Measurements from ENCODE around the gene SOX6.
"Not testable (repeated sequence)": the region's sequence is repeated elsewhere in the genome, so short reads cannot be mapped to it uniquely, and the experiment has no call there.

Gene SOX6

GRCh38 chr11:16151138-16151537 is 205.2 kb downstream of the SOX6 start:
- H3K27me3 ChIP-seq (ENCODE audit: control insufficient read depth, insufficient read depth, low read length) = no peaks in the 10 kb centered on the region
- no peaks in the 10 kb centered on the region for H3K36me3 ChIP-seq (ENCODE audit: control insufficient read depth, insufficient read depth, low read length)
- H3K4me1 ChIP-seq (ENCODE audit: control insufficient read depth, insufficient read depth, low read length) = no peaks in the 10 kb centered on the region
- no peak overlapping the region for H3K27ac ChIP-seq (ENCODE audit: low read depth, low read length)
- H3K4me3 ChIP-seq (ENCODE audit: low read depth, low read length) = no peak overlapping the region
- H3K9me3 ChIP-seq (ENCODE audit: control insufficient read depth, insufficient read depth, low read depth, low read length) = no peaks in the 10 kb centered on the region
- H3K9ac ChIP-seq (ENCODE audit: low read length) = no peak overlapping the region

DNA sequence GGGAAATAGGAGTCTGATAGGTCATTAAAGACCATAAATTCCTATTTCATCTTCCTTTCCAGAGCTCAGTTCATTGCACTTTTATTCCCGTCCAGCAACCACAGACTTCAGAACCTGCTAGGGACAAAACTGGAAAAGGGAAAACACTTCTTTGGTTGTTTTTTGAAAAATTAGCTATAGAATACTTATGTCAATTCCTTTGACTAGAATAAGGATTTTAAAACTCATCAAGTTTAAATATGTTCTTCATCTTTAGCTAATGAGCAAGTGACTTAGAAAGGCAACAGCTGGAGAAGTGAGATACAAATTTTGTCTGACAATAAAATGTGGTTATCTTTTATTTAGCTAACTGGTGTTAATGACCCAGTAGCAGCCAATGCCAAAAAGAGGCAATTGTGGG is 206.9 kb downstream of the SOX6 start:
- Histone ChIP-seq H3K27me3 (ENCODE audit: control insufficient read depth, insufficient read depth, low read length) (no peaks in the 10 kb centered on the region), H3K4me1 (ENCODE audit: control insufficient read depth, insufficient read depth, low read length) (no peaks in the 10 kb centered on the region), H3K36me3 (ENCODE audit: control insufficient read depth, insufficient read depth, low read length) (no peaks in the 10 kb centered on the region), H3K9ac (ENCODE audit: low read length) (no peak overlapping the region), H3K4me3 (ENCODE audit: low read depth, low read length) (no peak overlapping the region), H3K9me3 (ENCODE audit: control insufficient read depth, insufficient read depth, low read depth, low read length) (no peaks in the 10 kb centered on the region), H3K27ac (ENCODE audit: low read depth, low read length) (no peak overlapping the region)

- Histone ChIP-seq H3K27ac (ENCODE audit: low read depth, low read length) (no peak overlapping the region), H3K9me3 (ENCODE audit: control insufficient read depth, insufficient read depth, low read depth, low read length) (no peaks in the 10 kb centered on the region), H3K9ac (ENCODE audit: low read length) (peak overlapping the region; percentile 37), H3K36me3 (ENCODE audit: control insufficient read depth, insufficient read depth, low read length) (no peaks in the 10 kb centered on the region), H3K27me3 (ENCODE audit: control insufficient read depth, insufficient read depth, low read length) (no peaks in the 10 kb centered on the region), H3K4me3 (ENCODE audit: low read depth, low read length) (no peak overlapping the region), H3K4me1 (ENCODE audit: control insufficient read depth, insufficient read depth, low read length) (no peaks in the 10 kb centered on the region)
These were observed 207.9 kb downstream of the SOX6 start for GRCh38 chr11:16148301-16148931.

DNA sequence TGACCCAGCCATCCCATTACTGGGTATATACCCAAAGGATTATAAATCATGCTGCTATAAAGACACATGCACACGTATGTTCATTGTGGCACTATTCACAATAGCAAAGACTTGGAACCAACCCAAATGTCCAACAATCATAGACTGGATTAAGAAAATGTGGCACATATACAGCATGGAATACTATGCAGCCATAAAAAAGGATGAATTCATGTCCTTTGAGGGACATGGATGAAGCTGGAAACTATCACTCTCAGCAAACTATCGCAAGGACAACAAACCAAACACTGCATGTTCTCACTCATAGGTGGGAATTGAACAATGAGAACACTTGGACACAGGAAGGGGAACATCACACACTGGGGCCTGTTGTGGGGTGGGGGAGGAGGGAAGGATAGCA is 209.4 kb downstream of the SOX6 start:
- not testable (repeated sequence) for H3K4me1 ChIP-seq (ENCODE audit: control insufficient read depth, insufficient read depth, low read length); H3K9me3 ChIP-seq (ENCODE audit: control insufficient read depth, insufficient read depth, low read depth, low read length); H3K9ac ChIP-seq (ENCODE audit: low read length); H3K36me3 ChIP-seq (ENCODE audit: control insufficient read depth, insufficient read depth, low read length); H3K27ac ChIP-seq (ENCODE audit: low read depth, low read length); H3K27me3 ChIP-seq (ENCODE audit: control insufficient read depth, insufficient read depth, low read length); H3K4me3 ChIP-seq (ENCODE audit: low read depth, low read length)

GRCh38 chr11:16141614-16142013 is 214.7 kb downstream of the SOX6 start:
- not testable (repeated sequence) for H3K36me3 ChIP-seq (ENCODE audit: control insufficient read depth, insufficient read depth, low read length); H3K27me3 ChIP-seq (ENCODE audit: control insufficient read depth, insufficient read depth, low read length); H3K9ac ChIP-seq (ENCODE audit: low read length); H3K4me1 ChIP-seq (ENCODE audit: control insufficient read depth, insufficient read depth, low read length); H3K9me3 ChIP-seq (ENCODE audit: control insufficient read depth, insufficient read depth, low read depth, low read length); H3K4me3 ChIP-seq (ENCODE audit: low read depth, low read length); H3K27ac ChIP-seq (ENCODE audit: low read depth, low read length)

- H3K9ac ChIP-seq (ENCODE audit: low read length); H3K36me3 ChIP-seq (ENCODE audit: control insufficient read depth, insufficient read depth, low read length); H3K27ac ChIP-seq (ENCODE audit: low read depth, low read length); H3K4me3 ChIP-seq (ENCODE audit: low read depth, low read length); H3K27me3 ChIP-seq (ENCODE audit: control insufficient read depth, insufficient read depth, low read length); H3K9me3 ChIP-seq (ENCODE audit: control insufficient read depth, insufficient read depth, low read depth, low read length); H3K4me1 ChIP-seq (ENCODE audit: control insufficient read depth, insufficient read depth, low read length): not testable (repeated sequence)
These were observed 215.2 kb downstream of the SOX6 start for GRCh38 chr11:16141162-16141561.

DNA sequence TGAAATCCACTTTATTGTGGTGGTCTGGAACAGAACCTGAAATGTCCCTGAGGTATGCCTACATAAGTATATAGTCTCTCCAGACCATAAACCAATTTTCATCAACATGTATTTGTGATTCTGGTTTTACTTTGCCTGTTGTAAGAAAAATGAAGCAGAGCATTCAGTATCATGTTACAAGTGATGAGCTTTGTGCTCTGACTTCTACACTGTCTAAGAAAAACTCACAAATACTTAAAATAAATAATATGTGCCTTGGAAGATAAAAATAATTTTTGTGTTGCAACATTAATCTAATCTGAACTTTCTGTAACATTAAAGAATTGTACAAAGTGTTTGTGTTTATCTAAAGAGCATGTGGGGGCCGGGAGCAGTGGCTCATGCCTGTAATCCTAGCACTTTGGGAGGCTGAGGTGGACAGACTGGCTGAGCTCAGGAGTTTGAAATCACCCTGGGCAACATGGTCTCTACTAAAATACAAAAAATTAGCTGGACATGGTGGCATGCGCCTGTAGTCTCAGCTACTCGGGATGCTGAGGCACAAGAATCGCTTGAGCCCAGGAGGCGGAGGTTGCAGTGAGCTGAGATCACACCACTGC is 219.5 kb downstream of the SOX6 start:
- H3K4me3 ChIP-seq (ENCODE audit: low read depth, low read length) = no peak overlapping the region
- no peak overlapping the region for H3K27ac ChIP-seq (ENCODE audit: low read depth, low read length)
- H3K9me3 ChIP-seq (ENCODE audit: control insufficient read depth, insufficient read depth, low read depth, low read length) = peaks cover 5% of the 10 kb centered on the region
- H3K27me3 ChIP-seq (ENCODE audit: control insufficient read depth, insufficient read depth, low read length) = no peaks in the 10 kb centered on the region
- H3K4me1 ChIP-seq (ENCODE audit: control insufficient read depth, insufficient read depth, low read length) = no peaks in the 10 kb centered on the region
- H3K9ac ChIP-seq (ENCODE audit: low read length) = no peak overlapping the region
- no peaks in the 10 kb centered on the region for H3K36me3 ChIP-seq (ENCODE audit: control insufficient read depth, insufficient read depth, low read length)

GRCh38 chr11:16133867-16134266 is 222.5 kb downstream of the SOX6 start:
- no peaks in the 10 kb centered on the region for H3K4me1 ChIP-seq (ENCODE audit: control insufficient read depth, insufficient read depth, low read length)
- H3K36me3 ChIP-seq (ENCODE audit: control insufficient read depth, insufficient read depth, low read length) = no peaks in the 10 kb centered on the region
- H3K27me3 ChIP-seq (ENCODE audit: control insufficient read depth, insufficient read depth, low read length) = no peaks in the 10 kb centered on the region
- no peak overlapping the region for H3K27ac ChIP-seq (ENCODE audit: low read depth, low read length)
- no peak overlapping the region for H3K4me3 ChIP-seq (ENCODE audit: low read depth, low read length)
- H3K9me3 ChIP-seq (ENCODE audit: control insufficient read depth, insufficient read depth, low read depth, low read length) = no peaks in the 10 kb centered on the region
- no peak overlapping the region for H3K9ac ChIP-seq (ENCODE audit: low read length)

GRCh38 chr11:16127732-16128131 is 228.6 kb downstream of the SOX6 start:
- Histone ChIP-seq H3K27ac (ENCODE audit: low read depth, low read length) (no peak overlapping the region), H3K4me3 (ENCODE audit: low read depth, low read length) (no peak overlapping the region), H3K9me3 (ENCODE audit: control insufficient read depth, insufficient read depth, low read depth, low read length) (no peaks in the 10 kb centered on the region)

GRCh38 chr11:16126362-16126761 is 230.0 kb downstream of the SOX6 start:
- Histone ChIP-seq H3K4me3 (ENCODE audit: low read depth, low read length) (no peak overlapping the region), H3K27ac (ENCODE audit: low read depth, low read length) (no peak overlapping the region), H3K36me3 (ENCODE audit: control insufficient read depth, insufficient read depth, low read length) (no peaks in the 10 kb centered on the region), H3K9me3 (ENCODE audit: control insufficient read depth, insufficient read depth, low read depth, low read length) (no peaks in the 10 kb centered on the region), H3K9ac (ENCODE audit: low read length) (no peak overlapping the region), H3K4me1 (ENCODE audit: control insufficient read depth, insufficient read depth, low read length) (peaks cover 3% of the 10 kb centered on the region; the same call in 1 of the 2 replicates), H3K27me3 (ENCODE audit: control insufficient read depth, insufficient read depth, low read length) (no peaks in the 10 kb centered on the region)

More at GRCh38 chr11:16127732-16128131, 228.6 kb downstream of the SOX6 start:
- Histone ChIP-seq H3K27me3 (ENCODE audit: control insufficient read depth, insufficient read depth, low read length) (no peaks in the 10 kb centered on the region), H3K9ac (ENCODE audit: low read length) (no peak overlapping the region), H3K4me1 (ENCODE audit: control insufficient read depth, insufficient read depth, low read length) (peaks cover 3% of the 10 kb centered on the region; the same call in 1 of the 2 replicates), H3K36me3 (ENCODE audit: control insufficient read depth, insufficient read depth, low read length) (no peaks in the 10 kb centered on the region)

DNA sequence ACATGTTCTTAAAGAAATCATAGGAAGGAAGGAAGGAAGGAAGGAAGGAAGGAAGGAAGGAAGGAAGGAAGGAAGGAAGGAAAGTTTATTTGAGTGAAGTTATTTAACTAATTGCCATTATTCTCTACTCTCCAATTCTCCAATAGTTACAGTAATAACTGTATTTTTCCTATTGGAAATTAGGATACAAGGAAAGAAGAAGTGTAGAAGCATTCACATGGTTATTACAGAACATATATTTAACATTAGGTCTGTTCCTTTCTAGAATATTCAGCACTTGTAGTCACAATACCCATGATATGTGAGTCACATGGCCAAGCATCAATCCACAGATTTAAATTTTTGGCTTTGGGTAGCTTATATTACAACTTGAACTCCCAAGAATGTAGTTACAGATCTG is 230.6 kb downstream of the SOX6 start:
- no peak overlapping the region for H3K27ac ChIP-seq (ENCODE audit: low read depth, low read length)
- no peak overlapping the region for H3K4me3 ChIP-seq (ENCODE audit: low read depth, low read length)

More for the DNA sequence above, 230.6 kb downstream of the SOX6 start:
- no peaks in the 10 kb centered on the region for H3K36me3 ChIP-seq (ENCODE audit: control insufficient read depth, insufficient read depth, low read length)
- no peaks in the 10 kb centered on the region for H3K9me3 ChIP-seq (ENCODE audit: control insufficient read depth, insufficient read depth, low read depth, low read length)
- H3K9ac ChIP-seq (ENCODE audit: low read length) = no peak overlapping the region
- peaks cover 3% of the 10 kb centered on the region; the same call in 1 of the 2 replicates for H3K4me1 ChIP-seq (ENCODE audit: control insufficient read depth, insufficient read depth, low read length)
- no peaks in the 10 kb centered on the region for H3K27me3 ChIP-seq (ENCODE audit: control insufficient read depth, insufficient read depth, low read length)

Measured in HUES6 (cell line).